Measurements from ENCODE around the gene FAM120A.

Gene FAM120A

GRCh38 chr9:93459432-93459847 lies 8.0 kb downstream of the FAM120A start:
- TF ChIP-seq, protein P1, sequence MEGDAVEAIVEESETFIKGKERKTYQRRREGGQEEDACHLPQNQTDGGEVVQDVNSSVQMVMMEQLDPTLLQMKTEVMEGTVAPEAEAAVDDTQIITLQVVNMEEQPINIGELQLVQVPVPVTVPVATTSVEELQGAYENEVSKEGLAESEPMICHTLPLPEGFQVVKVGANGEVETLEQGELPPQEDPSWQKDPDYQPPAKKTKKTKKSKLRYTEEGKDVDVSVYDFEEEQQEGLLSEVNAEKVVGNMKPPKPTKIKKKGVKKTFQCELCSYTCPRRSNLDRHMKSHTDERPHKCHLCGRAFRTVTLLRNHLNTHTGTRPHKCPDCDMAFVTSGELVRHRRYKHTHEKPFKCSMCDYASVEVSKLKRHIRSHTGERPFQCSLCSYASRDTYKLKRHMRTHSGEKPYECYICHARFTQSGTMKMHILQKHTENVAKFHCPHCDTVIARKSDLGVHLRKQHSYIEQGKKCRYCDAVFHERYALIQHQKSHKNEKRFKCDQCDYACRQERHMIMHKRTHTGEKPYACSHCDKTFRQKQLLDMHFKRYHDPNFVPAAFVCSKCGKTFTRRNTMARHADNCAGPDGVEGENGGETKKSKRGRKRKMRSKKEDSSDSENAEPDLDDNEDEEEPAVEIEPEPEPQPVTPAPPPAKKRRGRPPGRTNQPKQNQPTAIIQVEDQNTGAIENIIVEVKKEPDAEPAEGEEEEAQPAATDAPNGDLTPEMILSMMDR (IDR thresholded peaks at IDR 0.05; ENCODE audit: low read depth, low read length, missing control alignments): no peak
- H3K27me3 ChIP-seq (replicated peaks): no peaks in the 10 kb centered on the region
- in situ Hi-C loops (cut with HindIII; ENCODE audit: low pct_ligation_motif_present, low sequenced_read_pairs): no loop called here
- no peaks in the 10 kb centered on the region for H3K36me3 ChIP-seq (replicated peaks)
- DNase-seq: no peak
- H3K4me3 ChIP-seq (ENCODE audit: low read depth, low read length): no peak overlapping the region
- H3K27ac ChIP-seq: no peak overlapping the region

GRCh38 chr9:93460689-93461413 lies 9.4 kb downstream of the FAM120A start:
- TF ChIP-seq, protein P1 (IDR thresholded peaks at IDR 0.05; ENCODE audit: low read depth, low read length, missing control alignments): no peak
- no peaks in the 10 kb centered on the region for H3K27me3 ChIP-seq (replicated peaks)
- H3K27ac ChIP-seq: no peak overlapping the region
- in situ Hi-C loops (cut with HindIII; ENCODE audit: low pct_ligation_motif_present, low sequenced_read_pairs): no loop called here
- H3K36me3 ChIP-seq (replicated peaks): no peaks in the 10 kb centered on the region
- H3K4me3 ChIP-seq (ENCODE audit: low read depth, low read length): no peak overlapping the region
- no peak for DNase-seq

- no peak overlapping the region for H3K27ac ChIP-seq
- no peaks in the 10 kb centered on the region for H3K27me3 ChIP-seq (replicated peaks)
- H3K4me3 ChIP-seq (ENCODE audit: low read depth, low read length): no peak overlapping the region
- in situ Hi-C loops (cut with HindIII; ENCODE audit: low pct_ligation_motif_present, low sequenced_read_pairs): no loop called here
- TF ChIP-seq, protein P1 (IDR thresholded peaks at IDR 0.05; ENCODE audit: low read depth, low read length, missing control alignments): no peak
- no peaks in the 10 kb centered on the region for H3K36me3 ChIP-seq (replicated peaks)
- no peak for DNase-seq
These were observed 9.9 kb downstream of the FAM120A start for GRCh38 chr9:93461414-93461743.

GRCh38 chr9:93461821-93462220 lies 10.3 kb downstream of the FAM120A start:
- H3K4me3 ChIP-seq (ENCODE audit: low read depth, low read length): no peak overlapping the region
- TF ChIP-seq, protein P1 (IDR thresholded peaks at IDR 0.05; ENCODE audit: low read depth, low read length, missing control alignments): no peak
- in situ Hi-C loops (cut with HindIII; ENCODE audit: low pct_ligation_motif_present, low sequenced_read_pairs): no loop called here
- no peaks in the 10 kb centered on the region for H3K36me3 ChIP-seq (replicated peaks)
- DNase-seq: no peak
- no peak overlapping the region for H3K27ac ChIP-seq
- no peaks in the 10 kb centered on the region for H3K27me3 ChIP-seq (replicated peaks)

DNA sequence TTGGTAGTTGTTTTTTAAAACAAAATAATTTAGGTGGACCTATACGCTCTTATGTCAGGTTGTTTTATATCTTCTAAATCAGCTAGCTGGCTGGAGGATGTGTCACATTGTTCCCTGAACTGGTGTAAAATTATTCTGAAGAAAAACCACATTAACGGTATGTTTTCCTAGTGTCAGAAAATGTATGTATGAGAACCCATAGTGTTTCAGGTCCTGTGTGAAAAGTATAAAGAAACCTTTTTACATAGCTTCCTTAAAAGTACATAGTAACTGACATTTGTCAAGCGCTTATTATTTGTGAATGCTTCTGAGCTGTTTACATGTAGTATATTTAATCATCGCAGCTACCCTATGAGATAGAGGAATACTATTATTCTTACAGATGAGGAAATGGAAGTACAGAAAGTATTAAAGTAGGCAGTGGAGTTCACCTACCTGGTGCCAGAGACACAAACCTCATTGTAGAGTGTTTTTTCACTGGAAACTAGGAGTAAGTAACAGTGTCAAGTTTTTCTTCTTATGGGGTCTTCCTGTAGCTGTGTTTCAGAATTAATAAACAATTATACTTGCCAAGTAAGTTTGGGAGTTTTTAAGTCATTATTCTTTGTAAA lies 12.3 kb downstream of the FAM120A start:
- in situ Hi-C loops (cut with HindIII; ENCODE audit: low pct_ligation_motif_present, low sequenced_read_pairs): no loop called here
- TF ChIP-seq, protein P1 (IDR thresholded peaks at IDR 0.05; ENCODE audit: low read depth, low read length, missing control alignments): no peak
- H3K4me3 ChIP-seq (ENCODE audit: low read depth, low read length): no peak overlapping the region
- no peak overlapping the region for H3K27ac ChIP-seq
- no peak for DNase-seq
- H3K36me3 ChIP-seq (replicated peaks): no peaks in the 10 kb centered on the region
- no peaks in the 10 kb centered on the region for H3K27me3 ChIP-seq (replicated peaks)

Data from brain microvascular endothelial cell (primary cell).